HEK293T (cell line): Measurements from ENCODE around the gene KRTAP19-3.

Experiments used
- CTCF ChIA-PET: fragments of 350-600 bp; formaldehyde crosslinking; extraction: SDS; loops from one replicate; lab custom pipeline; 2021; ENCODE audit warnings: antibody characterized with exemption, inconsistent platforms; lab: Yijun Ruan, JAX
- POLR2A ChIA-PET: fragments of 350-600 bp; formaldehyde crosslinking; extraction: SDS; loops from one replicate; lab custom pipeline; 2020; ENCODE audit warnings: antibody characterized with exemption, inconsistent platforms; lab: Yijun Ruan, JAX
- DNase-seq: peaks from one replicate; pipeline ENCODE4 v3.0.0; 2012; ENCODE audit warnings: mixed read lengths; ENCODE audit errors: extremely low spot score
- ARNT ChIP-seq: fragments of 450-650 bp; IDR thresholded peaks from 2 replicates; pipeline ENCODE4 v1.6.1; 2017; ENCODE audit warnings: mild to moderate bottlenecking
- BHLHE40 ChIP-seq: fragments of 450-650 bp; IDR thresholded peaks from 2 replicates; pipeline ENCODE4 v1.6.1; 2016; ENCODE audit warnings: mild to moderate bottlenecking, moderate library complexity, borderline replicate concordance
- CTBP1 ChIP-seq: fragments of 450-650 bp; IDR thresholded peaks from 2 replicates; pipeline ENCODE4 v1.6.1; 2016; ENCODE audit warnings: borderline replicate concordance
- ELF4 ChIP-seq: fragments of 450-650 bp; IDR thresholded peaks from 2 replicates; pipeline ENCODE4 v1.6.1; 2017; ENCODE audit warnings: antibody characterized with exemption
- FOXA1 ChIP-seq: fragments of 450-650 bp; IDR thresholded peaks from 2 replicates; pipeline ENCODE4 v1.6.1; 2016; ENCODE audit warnings: mild to moderate bottlenecking
- FOXK2 ChIP-seq: fragments of 450-650 bp; IDR thresholded peaks from 2 replicates; pipeline ENCODE4 v1.6.1; 2016; ENCODE audit warnings: mild to moderate bottlenecking
- FOXM1 ChIP-seq: fragments of 450-650 bp; IDR thresholded peaks from 2 replicates; pipeline ENCODE4 v1.6.1; 2017; ENCODE audit warnings: mild to moderate bottlenecking, borderline replicate concordance
- HDGF ChIP-seq: fragments of 450-650 bp; IDR thresholded peaks from 2 replicates; pipeline ENCODE4 v1.6.1; 2017; ENCODE audit warnings: antibody characterized with exemption, borderline replicate concordance
- L3MBTL2 ChIP-seq: fragments of 450-650 bp; conservative IDR thresholded peaks from 2 replicates; pipeline ENCODE4 v1.6.1; 2016; ENCODE audit warnings: mild to moderate bottlenecking
- LEF1 ChIP-seq: fragments of 450-650 bp; IDR thresholded peaks from 2 replicates; pipeline ENCODE4 v1.6.1; 2017; ENCODE audit warnings: mild to moderate bottlenecking, borderline replicate concordance
- NFRKB ChIP-seq: fragments of 450-650 bp; IDR thresholded peaks from 2 replicates; pipeline ENCODE4 v1.6.1; 2016; ENCODE audit warnings: mild to moderate bottlenecking, moderate library complexity
- SP1 ChIP-seq: fragments of 450-650 bp; IDR thresholded peaks from 2 replicates; pipeline ENCODE4 v1.6.1; 2017
- SUZ12 ChIP-seq: fragments of 450-650 bp; IDR thresholded peaks from 2 replicates; pipeline ENCODE4 v1.6.1; 2016; ENCODE audit warnings: mild to moderate bottlenecking
- TARDBP ChIP-seq: fragments of 450-650 bp; IDR thresholded peaks from 2 replicates; pipeline ENCODE4 v1.6.1; 2016
- ZNF384 ChIP-seq: fragments of 450-650 bp; IDR thresholded peaks from 2 replicates; pipeline ENCODE4 v1.6.1; 2016
- TF ChIP-seq, protein P1 (sequence below): fragments of 450-650 bp; IDR thresholded peaks from 2 replicates; pipeline ENCODE4 v1.6.1; 2016

The KRTAP19-3 gene

DNA sequence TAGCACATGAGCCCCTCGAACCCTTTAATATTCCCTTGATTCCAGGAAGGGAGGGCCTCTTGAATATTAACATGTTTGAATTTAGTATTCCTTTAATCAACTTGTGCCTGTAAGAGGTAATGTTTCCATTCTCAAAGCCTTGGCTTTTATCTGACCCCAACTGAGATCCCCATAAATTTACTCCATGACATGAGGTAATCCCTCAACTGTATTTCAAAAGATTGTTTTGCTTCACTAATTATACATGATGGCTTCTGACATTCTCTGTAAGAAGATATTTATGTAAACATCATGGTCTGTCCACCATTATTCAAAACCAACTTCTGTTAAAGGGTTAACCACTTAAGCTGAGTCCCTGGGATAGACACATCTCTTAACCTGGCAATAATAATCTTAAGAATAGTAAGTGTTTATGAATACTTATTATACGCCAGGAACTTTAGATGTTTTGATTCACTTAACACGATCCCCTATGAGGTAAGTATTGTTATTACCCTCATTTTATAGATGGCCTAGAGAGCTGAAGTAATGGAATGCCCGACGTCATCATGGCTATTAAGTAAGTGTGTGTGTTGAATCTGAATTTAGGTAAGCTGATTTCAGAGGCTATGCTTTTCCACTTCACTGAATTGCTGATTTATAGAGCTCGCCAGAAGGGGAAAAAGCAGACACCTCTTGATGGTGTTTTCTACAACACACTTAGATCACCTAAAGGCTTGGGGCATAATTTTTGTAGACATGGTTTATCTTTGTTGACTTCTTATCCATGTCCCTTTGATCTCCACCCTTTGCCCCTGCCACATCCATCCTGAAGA lies 22.7 kb downstream of the KRTAP19-3 start:
- POLR2A ChIA-PET, result interaction anchor here (0.9 kb wide), 2 partner anchors 11 to 12 kb away, joined by 3 to 5 read pairs; partner anchors contain the start of gene KRTAP19-1
- DNase-seq, result peak; percentile 14
- TF ChIP-seq SUZ12 (no peak), BHLHE40 (no peak), FOXM1 (no peak), FOXA1 (0 out of 2 replicates have a peak, but pooled peaks have one; percentile 26), LEF1 (0 out of 2 replicates have a peak, but pooled peaks have one; percentile 52), CTBP1 (peak; percentile 46), FOXK2 (0 out of 2 replicates have a peak, but pooled peaks have one; percentile 17), SP1 (no peak)
- TF ChIP-seq, protein P1, sequence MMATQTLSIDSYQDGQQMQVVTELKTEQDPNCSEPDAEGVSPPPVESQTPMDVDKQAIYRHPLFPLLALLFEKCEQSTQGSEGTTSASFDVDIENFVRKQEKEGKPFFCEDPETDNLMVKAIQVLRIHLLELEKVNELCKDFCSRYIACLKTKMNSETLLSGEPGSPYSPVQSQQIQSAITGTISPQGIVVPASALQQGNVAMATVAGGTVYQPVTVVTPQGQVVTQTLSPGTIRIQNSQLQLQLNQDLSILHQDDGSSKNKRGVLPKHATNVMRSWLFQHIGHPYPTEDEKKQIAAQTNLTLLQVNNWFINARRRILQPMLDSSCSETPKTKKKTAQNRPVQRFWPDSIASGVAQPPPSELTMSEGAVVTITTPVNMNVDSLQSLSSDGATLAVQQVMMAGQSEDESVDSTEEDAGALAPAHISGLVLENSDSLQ, result peak; percentile 88
- CTCF ChIA-PET, result no interaction called here

DNA sequence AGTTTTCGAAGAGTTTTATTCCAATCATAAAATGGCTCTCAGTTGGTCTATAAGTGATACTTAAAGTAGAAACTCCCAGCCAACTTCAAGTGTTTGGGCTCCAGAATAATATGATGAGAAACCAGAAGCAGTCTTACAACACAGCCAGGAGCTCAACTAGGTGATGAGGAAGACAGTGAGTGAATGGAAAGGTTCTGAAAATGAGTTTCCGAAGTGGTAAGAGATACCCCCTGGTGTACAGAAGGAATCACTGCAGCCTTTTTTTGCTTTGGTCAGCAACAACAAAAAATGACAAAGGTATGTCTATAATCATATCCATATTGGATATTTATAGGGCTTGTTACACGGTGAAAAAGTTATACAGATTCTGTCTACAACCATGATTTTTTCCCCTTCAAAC lies 28.1 kb downstream of the KRTAP19-3 start:
- CTCF ChIA-PET, result no interaction called here
- TF ChIP-seq L3MBTL2 (no peak), SP1 (no peak), ARNT (no peak), BHLHE40 (no peak), ELF4 (no peak), NFRKB (no peak), FOXA1 (no peak), SUZ12 (no peak), HDGF (no peak), TARDBP (no peak), CTBP1 (no peak)
- POLR2A ChIA-PET, result no interaction called here
- no peak for DNase-seq

DNA sequence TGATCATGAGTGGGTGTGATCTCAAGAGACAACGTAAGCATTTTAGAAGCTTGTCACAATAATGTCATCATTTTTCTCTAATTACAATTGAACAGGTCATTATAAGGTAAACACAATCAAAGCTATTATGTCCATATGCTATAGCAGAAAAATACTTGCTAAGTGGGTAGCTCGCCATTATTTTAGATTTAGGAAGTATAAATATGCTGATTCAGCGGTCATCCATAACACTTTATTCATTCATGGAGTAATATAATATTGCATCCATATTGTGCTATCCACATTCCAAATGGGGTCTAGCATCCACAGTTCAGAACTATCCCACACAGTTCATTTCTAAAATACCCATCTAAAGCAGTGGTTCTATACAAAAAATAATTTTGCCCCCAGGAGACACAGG lies 43.3 kb downstream of the KRTAP19-3 start:
- ChIA-PET POLR2A (no interaction called here), CTCF (interaction anchor here (0.6 to 1.0 kb wide), 2 partner anchors 15 to 348 kb away, joined by 3 read pairs; no protein-coding TSS in a partner anchor)
- no peak for DNase-seq
- no peak for TF ChIP-seq ELF4
- no peak for TF ChIP-seq SP1

DNA sequence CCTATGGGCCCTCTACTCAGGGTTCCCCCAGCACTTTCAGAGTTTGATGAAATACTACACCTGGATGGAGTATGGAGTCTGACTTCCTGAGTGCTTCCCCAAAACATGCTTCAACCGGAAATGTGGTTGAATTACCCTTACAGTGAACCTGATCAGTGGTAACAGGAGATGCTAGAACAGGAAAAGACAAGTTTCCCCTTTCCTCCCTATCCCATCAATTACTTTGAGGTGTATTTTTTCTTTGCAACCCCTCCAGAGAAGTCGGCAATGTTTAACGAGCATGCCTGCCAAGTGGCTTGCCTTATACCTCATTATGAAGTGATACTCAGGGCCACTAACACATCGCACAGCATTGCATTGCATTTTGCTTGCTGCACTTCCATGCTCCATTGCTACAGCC lies 44.8 kb downstream of the KRTAP19-3 start:
- ChIA-PET POLR2A (no interaction called here), CTCF (no interaction called here)
- no peak for TF ChIP-seq BHLHE40
- no peak for TF ChIP-seq HDGF
- TF ChIP-seq ARNT, result no peak
- no peak for TF ChIP-seq FOXA1
- no peak for TF ChIP-seq SP1
- TF ChIP-seq ZNF384, result no peak
- TF ChIP-seq FOXK2, result no peak
- no peak for TF ChIP-seq CTBP1
- DNase-seq, result no peak

DNA sequence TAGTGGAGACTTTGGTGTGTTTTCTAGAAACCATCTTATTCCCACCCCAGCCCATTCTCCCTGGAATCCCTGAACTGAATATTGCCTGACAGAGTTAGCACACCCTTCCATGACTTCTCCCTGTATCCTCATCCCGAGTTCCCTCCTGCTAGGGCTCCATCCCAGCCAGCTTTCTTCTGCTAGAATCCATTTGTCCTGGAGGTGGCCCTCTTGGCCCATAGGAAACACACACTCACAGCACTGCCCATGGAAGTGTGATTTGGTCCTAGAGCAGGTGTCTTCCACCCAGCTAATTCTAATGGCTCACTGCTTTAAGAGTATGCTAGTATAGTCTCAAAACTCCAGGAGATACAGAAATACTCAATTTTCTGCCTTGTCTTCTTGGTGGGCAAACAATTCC lies 47.6 kb downstream of the KRTAP19-3 start:
- DNase-seq, result no peak
- ChIA-PET CTCF (interaction anchor here (0.6 to 2.5 kb wide), 3 partner anchors 8 to 98 kb away, joined by 3 to 8 read pairs (median 3); no protein-coding TSS in a partner anchor), POLR2A (no interaction called here)
- no peak for TF ChIP-seq HDGF
- no peak for TF ChIP-seq SUZ12
- no peak for TF ChIP-seq TARDBP
- no peak for TF ChIP-seq FOXM1
- TF ChIP-seq FOXK2, result no peak
- TF ChIP-seq ZNF384, result no peak
- TF ChIP-seq ELF4, result no peak
- TF ChIP-seq FOXA1, result no peak
- TF ChIP-seq LEF1, result no peak
- TF ChIP-seq BHLHE40, result no peak
- no peak for TF ChIP-seq CTBP1
- no peak for TF ChIP-seq L3MBTL2
- TF ChIP-seq SP1, result no peak
- no peak for TF ChIP-seq ARNT
- no peak for TF ChIP-seq NFRKB
- TF ChIP-seq, protein P1, result no peak

DNA sequence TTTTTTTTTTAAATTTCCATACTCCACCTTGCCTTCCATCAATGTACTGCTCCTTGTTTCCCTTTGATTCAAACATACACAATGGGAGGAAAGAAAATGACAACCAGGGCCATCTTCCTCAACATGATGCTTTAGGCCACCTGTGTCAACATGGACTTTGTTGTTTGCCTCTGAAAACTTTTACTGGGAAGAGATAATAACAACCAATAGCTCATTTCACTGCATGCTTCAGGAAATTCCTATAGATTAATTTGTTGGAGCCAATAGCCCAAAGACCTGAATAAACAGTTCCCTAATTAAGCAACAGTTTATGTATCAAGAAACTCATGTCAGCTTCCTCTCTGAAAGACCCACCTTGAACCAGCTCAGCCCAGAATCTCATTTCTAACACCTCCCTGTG lies 48.6 kb downstream of the KRTAP19-3 start:
- ChIA-PET CTCF (interaction anchor here (0.6 to 2.5 kb wide), 5 partner anchors 9 to 648 kb away, joined by 3 to 8 read pairs (median 3); no protein-coding TSS in a partner anchor), POLR2A (interaction anchor here (0.7 kb wide), 1 partner anchor 34 kb away, joined by 6 read pairs; no protein-coding TSS in a partner anchor)
- TF ChIP-seq HDGF, result no peak
- TF ChIP-seq, protein P1, result no peak
- no peak for TF ChIP-seq SP1
- TF ChIP-seq NFRKB, result no peak
- no peak for TF ChIP-seq TARDBP
- TF ChIP-seq ZNF384, result no peak
- no peak for TF ChIP-seq FOXA1
- TF ChIP-seq CTBP1, result no peak
- no peak for TF ChIP-seq FOXK2
- TF ChIP-seq L3MBTL2, result no peak
- TF ChIP-seq BHLHE40, result no peak
- no peak for TF ChIP-seq ARNT
- no peak for TF ChIP-seq LEF1
- TF ChIP-seq FOXM1, result no peak
- no peak for TF ChIP-seq ELF4
- TF ChIP-seq SUZ12, result no peak

More for the DNA sequence above, 48.6 kb downstream of the KRTAP19-3 start:
- no peak for DNase-seq
